ENCODE results near the gene PDE4D. TPM values are rescaled to one million over a fixed set of nuclear protein-coding genes. Genes with fewer than 3 reads are reported as not detected.

Gene PDE4D
- polyA plus RNA-seq, 1 donor (not counting 4 experiments of a cell fraction or from before 2014, with no cell fraction given): 3.6 TPM

DNA sequence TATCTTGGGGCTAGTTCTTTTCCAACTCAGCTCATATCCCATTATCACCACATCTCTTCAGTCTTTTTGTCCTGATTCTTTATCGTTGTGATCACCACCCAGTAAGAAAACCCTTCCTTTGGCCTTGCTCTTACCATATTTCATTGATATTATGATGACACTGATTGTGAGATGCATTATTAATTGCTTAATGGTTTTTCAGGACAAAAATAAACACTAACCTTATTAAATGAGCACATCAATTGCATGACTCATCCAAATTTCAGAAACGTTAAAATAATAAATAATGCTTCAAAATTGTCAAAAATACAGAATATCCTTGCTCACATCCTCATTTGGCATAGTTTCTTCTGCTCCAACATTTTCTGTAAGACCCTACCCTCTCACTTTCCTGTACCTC, 270.7 kb downstream of the PDE4D start:
- Histone ChIP-seq H3K79me2 (ENCODE audit: control insufficient read depth, insufficient read depth, low read length) (no peaks in the 10 kb centered on the region), H3K4me2 (ENCODE audit: control insufficient read depth, extremely low read depth, insufficient read depth, low read depth, low read length) (no peak overlapping the region), H3K9me1 (ENCODE audit: control insufficient read depth, extremely low read depth, insufficient read depth, low read length) (no peaks in the 10 kb centered on the region), H3K4me3 (ENCODE audit: control insufficient read depth in 2 of 3, extremely low read depth in 1 of 3, insufficient read depth in 2 of 3, low read depth in 1 of 3, low read length in 3 of 3) (no peak overlapping the region), H3K27ac (ENCODE audit: control insufficient read depth, insufficient read depth, low read length) (no peak overlapping the region), H3K27me3 (ENCODE audit: control insufficient read depth, extremely low read depth, insufficient read depth, low read length) (no peaks in the 10 kb centered on the region), H3K9me3 (ENCODE audit: control insufficient read depth, low read depth, low read length) (no peaks in the 10 kb centered on the region), H2AFZ (ENCODE audit: control insufficient read depth, low read length) (no peak overlapping the region), H3K9ac (ENCODE audit: control insufficient read depth, extremely low read depth, insufficient read depth, low read length) (no peak overlapping the region), H3K36me3 (ENCODE audit: control insufficient read depth in 2 of 2, extremely low read depth in 1 of 2, insufficient read depth in 2 of 2, low read length in 2 of 2) (no peaks in the 10 kb centered on the region), H3K4me1 (ENCODE audit: control insufficient read depth, extremely low read depth, insufficient read depth, low read length) (no peaks in the 10 kb centered on the region), H4K20me1 (ENCODE audit: control insufficient read depth, extremely low read depth, insufficient read depth, low read length) (no peaks in the 10 kb centered on the region)
- FAIRE-seq (no peak), DNase-seq (ENCODE audit: low read depth, low spot score) (no peak)
- dilution Hi-C loops (cut with MboI; ENCODE audit: extremely low pct_ligation_motif_present, low sequenced_read_pairs): no loop called here
- TF ChIP-seq, protein P1, sequence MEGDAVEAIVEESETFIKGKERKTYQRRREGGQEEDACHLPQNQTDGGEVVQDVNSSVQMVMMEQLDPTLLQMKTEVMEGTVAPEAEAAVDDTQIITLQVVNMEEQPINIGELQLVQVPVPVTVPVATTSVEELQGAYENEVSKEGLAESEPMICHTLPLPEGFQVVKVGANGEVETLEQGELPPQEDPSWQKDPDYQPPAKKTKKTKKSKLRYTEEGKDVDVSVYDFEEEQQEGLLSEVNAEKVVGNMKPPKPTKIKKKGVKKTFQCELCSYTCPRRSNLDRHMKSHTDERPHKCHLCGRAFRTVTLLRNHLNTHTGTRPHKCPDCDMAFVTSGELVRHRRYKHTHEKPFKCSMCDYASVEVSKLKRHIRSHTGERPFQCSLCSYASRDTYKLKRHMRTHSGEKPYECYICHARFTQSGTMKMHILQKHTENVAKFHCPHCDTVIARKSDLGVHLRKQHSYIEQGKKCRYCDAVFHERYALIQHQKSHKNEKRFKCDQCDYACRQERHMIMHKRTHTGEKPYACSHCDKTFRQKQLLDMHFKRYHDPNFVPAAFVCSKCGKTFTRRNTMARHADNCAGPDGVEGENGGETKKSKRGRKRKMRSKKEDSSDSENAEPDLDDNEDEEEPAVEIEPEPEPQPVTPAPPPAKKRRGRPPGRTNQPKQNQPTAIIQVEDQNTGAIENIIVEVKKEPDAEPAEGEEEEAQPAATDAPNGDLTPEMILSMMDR (optimal IDR thresholded peaks at IDR 0.05 in 1 of 3, IDR thresholded peaks at IDR 0.05 in 1 of 3, conservative IDR thresholded peaks at IDR 0.05 in 1 of 3; ENCODE audit: extremely low read depth in 1 of 3, insufficient read depth in 2 of 3, low read length in 3 of 3): no peak
- no peak for TF ChIP-seq EZH2 (IDR thresholded peaks at IDR 0.05; ENCODE audit: low read length)

DNA sequence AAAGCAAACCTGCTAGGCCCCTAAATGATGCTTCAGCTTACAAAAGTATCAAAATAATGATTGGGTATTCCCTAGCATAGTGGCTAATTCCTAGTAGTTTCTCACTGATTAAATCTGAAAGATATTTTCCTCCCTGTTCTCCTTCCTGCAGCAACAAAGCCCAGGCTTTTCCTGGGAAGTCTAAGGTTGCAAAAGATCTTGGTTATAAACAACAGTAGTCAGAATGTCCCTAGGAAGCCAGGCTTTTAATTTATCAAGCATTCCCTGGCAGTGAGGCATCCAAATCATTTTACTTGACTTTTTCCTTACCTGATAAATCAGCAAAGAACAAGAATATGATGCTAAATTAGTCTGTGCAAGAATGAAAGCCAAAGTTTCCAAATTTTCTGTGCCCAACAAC, 272.0 kb downstream of the PDE4D start:
- FAIRE-seq (no peak), DNase-seq (ENCODE audit: low read depth, low spot score) (no peak)
- H3K9ac ChIP-seq (ENCODE audit: control insufficient read depth, extremely low read depth, insufficient read depth, low read length): no peak overlapping the region
- no peaks in the 10 kb centered on the region for H3K4me1 ChIP-seq (ENCODE audit: control insufficient read depth, extremely low read depth, insufficient read depth, low read length)
- no peaks in the 10 kb centered on the region for H3K9me3 ChIP-seq (ENCODE audit: control insufficient read depth, low read depth, low read length)
- H2AFZ ChIP-seq (ENCODE audit: control insufficient read depth, low read length): no peak overlapping the region
- no peaks in the 10 kb centered on the region for H4K20me1 ChIP-seq (ENCODE audit: control insufficient read depth, extremely low read depth, insufficient read depth, low read length)
- dilution Hi-C loops (cut with MboI; ENCODE audit: extremely low pct_ligation_motif_present, low sequenced_read_pairs): no loop called here
- H3K4me2 ChIP-seq (ENCODE audit: control insufficient read depth, extremely low read depth, insufficient read depth, low read depth, low read length): no peak overlapping the region
- H3K9me1 ChIP-seq (ENCODE audit: control insufficient read depth, extremely low read depth, insufficient read depth, low read length): no peaks in the 10 kb centered on the region
- no peaks in the 10 kb centered on the region for H3K36me3 ChIP-seq (ENCODE audit: control insufficient read depth in 2 of 2, extremely low read depth in 1 of 2, insufficient read depth in 2 of 2, low read length in 2 of 2)
- no peaks in the 10 kb centered on the region for H3K27me3 ChIP-seq (ENCODE audit: control insufficient read depth, extremely low read depth, insufficient read depth, low read length)
- H3K27ac ChIP-seq (ENCODE audit: control insufficient read depth, insufficient read depth, low read length): no peak overlapping the region
- H3K79me2 ChIP-seq (ENCODE audit: control insufficient read depth, insufficient read depth, low read length): no peaks in the 10 kb centered on the region
- TF ChIP-seq, protein P1 (optimal IDR thresholded peaks at IDR 0.05 in 1 of 3, IDR thresholded peaks at IDR 0.05 in 1 of 3, conservative IDR thresholded peaks at IDR 0.05 in 1 of 3; ENCODE audit: extremely low read depth in 1 of 3, insufficient read depth in 2 of 3, low read length in 3 of 3): no peak
- H3K4me3 ChIP-seq (ENCODE audit: control insufficient read depth in 2 of 3, extremely low read depth in 1 of 3, insufficient read depth in 2 of 3, low read depth in 1 of 3, low read length in 3 of 3): no peak overlapping the region
